ENCODE measurements around the gene ZNF620.
A peak's percentile ranks its signal among the peaks of the same experiment; 100 is the strongest.
"Not testable (repeated sequence)": the region's sequence is repeated elsewhere in the genome, so short reads cannot be mapped to it uniquely, and the experiment has no call there.

The ZNF620 gene

GRCh38 chr3:40505599-40506462 is at the start of gene ZNF620:
Gene ZNF620 (plus strand): TSS chr3:40506039. CDS start chr3:40506353, 314 bp downstream.
- peak; percentile 61 to 62 for DNase-seq

GRCh38 chr3:40456279-40456939 is 49.4 kb upstream of the ZNF620 start:
- no peak for DNase-seq

- peak; percentile 94 for DNase-seq
Observed at GRCh38 chr3:40456940-40457823, 48.7 kb upstream of the ZNF620 start, which contains the start of gene RPL14. Gene RPL14 (plus strand): TSS chr3:40457339. CDS start chr3:40457472, 133 bp downstream.

- no peak for DNase-seq
Observed at GRCh38 chr3:40458473-40458872, 47.4 kb upstream of the ZNF620 start.

- DNase-seq = not testable (repeated sequence)
Observed at GRCh38 chr3:40460481-40460880, 45.4 kb upstream of the ZNF620 start.

GRCh38 chr3:40461161-40461560 is 44.7 kb upstream of the ZNF620 start:
- no peak for DNase-seq

GRCh38 chr3:40462838-40463237 is 43.0 kb upstream of the ZNF620 start:
- not testable (repeated sequence) for DNase-seq

GRCh38 chr3:40463579-40463978 is 42.3 kb upstream of the ZNF620 start:
- DNase-seq = no peak

GRCh38 chr3:40464339-40465110 is 41.3 kb upstream of the ZNF620 start:
- DNase-seq = peak in 1 of 2 donors; percentile 53

- no peak for DNase-seq
Observed at GRCh38 chr3:40465111-40465407, 40.8 kb upstream of the ZNF620 start.

- no peak for DNase-seq
Observed at GRCh38 chr3:40465456-40465855, 40.4 kb upstream of the ZNF620 start.

GRCh38 chr3:40468018-40468417 is 37.8 kb upstream of the ZNF620 start:
- DNase-seq = no peak

GRCh38 chr3:40470701-40471100 is 35.1 kb upstream of the ZNF620 start:
- DNase-seq = no peak

- peak; percentile 72 to 75 for DNase-seq
Observed at GRCh38 chr3:40476478-40477470, 29.1 kb upstream of the ZNF620 start, which contains the start of gene ZNF619. Gene ZNF619 (plus strand): TSS chr3:40477122. CDS start chr3:40477980, 858 bp downstream.

- DNase-seq = no peak
Observed at GRCh38 chr3:40477666-40478065, 28.2 kb upstream of the ZNF620 start.

- DNase-seq = no peak
Observed at GRCh38 chr3:40487172-40487571, 18.7 kb upstream of the ZNF620 start.

GRCh38 chr3:40490916-40491315 is 14.9 kb upstream of the ZNF620 start:
- DNase-seq = no peak

GRCh38 chr3:40494698-40495097 is 11.1 kb upstream of the ZNF620 start:
- no peak for DNase-seq

GRCh38 chr3:40497288-40497687 is 8.6 kb upstream of the ZNF620 start:
- DNase-seq = no peak

GRCh38 chr3:40499952-40500351 is 5.9 kb upstream of the ZNF620 start:
- no peak for DNase-seq

GRCh38 chr3:40502034-40502433 is 3.8 kb upstream of the ZNF620 start:
- no peak for DNase-seq
